Activated naive CD4-positive, alpha-beta T cell treated with anti-CD3 and anti-CD28 coated beads, Interleukin-2, amount 50 U/mL, for 72 hours (primary cell): Measurements from ENCODE around the gene F9. TPM values are rescaled to one million over a fixed set of nuclear protein-coding genes. Genes with fewer than 3 reads are reported as not detected.
A peak's percentile ranks its signal among the peaks of the same experiment; 100 is the strongest.
"Not testable (repeated sequence)": the region's sequence is repeated elsewhere in the genome, so short reads cannot be mapped to it uniquely, and the experiment has no call there.

Experiments used
- ATAC-seq, 2 donors: fragments of 150-1000 bp; cut with Tn5 transposase; 2 replicates each; pipeline ENCODE4 v1.10.0; 2021; ENCODE audit warnings: mild to moderate bottlenecking in 2 of 2, moderate library complexity in 2 of 2
- DNase-seq, 2 donors: peaks; one replicate each; pipeline ENCODE4 v3.0.0; 2021 to 2022; ENCODE audit warnings: low spot score in 2 of 2
- H3K27ac Mint-ChIP-seq, 2 donors: one replicate each; pipeline ENCODE4 v1.8.0; 2022; ENCODE audit warnings: mild to moderate bottlenecking in 2 of 2, mixed read lengths in 2 of 2
- H3K36me3 Mint-ChIP-seq, 2 donors: one replicate each; pipeline ENCODE4 v1.8.0; 2022; ENCODE audit warnings: mixed read lengths in 2 of 2
- H3K9me3 Mint-ChIP-seq, 2 donors: one replicate each; pipeline ENCODE4 v1.8.0; 2022; ENCODE audit warnings: mixed read lengths in 2 of 2
- total RNA-seq, 2 donors: library from RNA; stranded (reverse); gene quantifications; one replicate each; pipeline ENCODE4 v1.2.3, GENCODE V29; 2022

F9 gene
- not detected for total RNA-seq

DNA sequence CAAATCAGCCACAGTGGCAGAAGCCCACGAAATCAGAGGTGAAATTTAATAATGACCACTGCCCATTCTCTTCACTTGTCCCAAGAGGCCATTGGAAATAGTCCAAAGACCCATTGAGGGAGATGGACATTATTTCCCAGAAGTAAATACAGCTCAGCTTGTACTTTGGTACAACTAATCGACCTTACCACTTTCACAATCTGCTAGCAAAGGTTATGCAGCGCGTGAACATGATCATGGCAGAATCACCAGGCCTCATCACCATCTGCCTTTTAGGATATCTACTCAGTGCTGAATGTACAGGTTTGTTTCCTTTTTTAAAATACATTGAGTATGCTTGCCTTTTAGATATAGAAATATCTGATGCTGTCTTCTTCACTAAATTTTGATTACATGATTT lies at the start of gene F9:
Gene F9, plus strand, starts transcription at position 190 of the 400 bp plus-strand sequence. Its CDS starts 26 bp downstream, at position 216.
- ATAC-seq = no peak
- DNase-seq = no peak
- Mint-ChIP-seq H3K36me3 (no peaks in the 10 kb centered on the region), H3K9me3 (no peaks in the 10 kb centered on the region), H3K27ac (no peak within 1 kb of the TSS)

DNA sequence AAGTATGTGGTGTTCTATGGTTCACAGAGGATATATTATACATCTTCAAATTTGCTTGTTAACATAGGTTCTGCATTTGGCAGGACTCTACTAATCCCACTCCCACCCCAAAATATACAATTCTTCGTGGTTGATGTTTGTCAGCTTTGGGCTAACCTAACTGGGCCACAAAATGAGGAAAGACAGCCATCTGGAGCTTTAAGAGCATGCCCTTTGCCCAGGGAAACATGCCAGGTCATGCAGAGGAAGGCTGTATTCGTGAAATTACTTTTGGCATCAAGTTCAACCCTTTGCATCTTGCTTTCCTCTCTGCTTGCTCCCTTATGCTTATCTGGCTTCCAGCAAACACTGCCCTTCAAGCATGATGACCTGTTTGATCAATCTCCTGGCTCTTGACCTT lies 46.8 kb upstream of the F9 start:
- Mint-ChIP-seq H3K9me3 (no peaks in the 10 kb centered on the region), H3K27ac (no peak overlapping the region), H3K36me3 (no peaks in the 10 kb centered on the region)
- DNase-seq = no peak
- no peak for ATAC-seq

DNA sequence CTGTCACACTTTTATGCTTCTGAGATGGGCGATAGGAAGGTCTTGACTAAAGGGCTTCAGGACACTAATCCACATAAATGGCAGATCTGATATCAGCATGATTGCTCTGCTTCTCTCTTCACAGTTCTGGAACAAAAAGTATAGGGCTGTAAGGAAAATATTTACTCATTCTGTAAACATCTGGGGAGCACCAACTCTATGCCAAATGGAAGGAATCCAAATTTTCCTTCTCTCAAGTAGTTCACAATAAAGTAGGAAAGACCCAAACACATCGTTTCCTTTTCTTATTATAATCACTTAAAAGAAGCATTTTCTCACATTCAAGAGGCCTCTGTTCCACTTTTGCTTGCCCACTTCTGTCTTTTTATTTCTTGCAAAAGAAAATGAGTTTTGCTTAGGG lies 45.9 kb upstream of the F9 start:
- DNase-seq (no peak), ATAC-seq (no peak)
- no peaks in the 10 kb centered on the region for H3K9me3 Mint-ChIP-seq
- no peak overlapping the region for H3K27ac Mint-ChIP-seq
- H3K36me3 Mint-ChIP-seq = no peaks in the 10 kb centered on the region

DNA sequence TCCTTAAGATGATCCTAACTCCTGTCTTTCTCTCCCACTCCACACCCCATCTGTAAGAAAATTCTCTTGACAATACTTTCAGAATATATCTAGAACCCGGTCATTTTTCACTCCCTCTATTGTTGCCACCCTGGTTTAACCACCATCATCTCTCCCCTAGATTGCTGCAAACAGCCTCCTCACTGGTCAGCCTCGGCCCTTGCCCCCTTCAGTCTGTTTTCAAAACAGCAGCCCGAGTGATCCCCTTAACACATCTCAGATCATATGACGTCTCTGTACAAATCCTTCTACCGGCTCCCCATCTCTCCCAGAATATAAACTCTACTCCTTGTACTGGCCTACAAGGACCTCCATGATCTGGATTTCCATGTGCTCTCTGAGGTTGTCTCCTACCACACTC lies 35.2 kb upstream of the F9 start:
- H3K36me3 Mint-ChIP-seq = no peaks in the 10 kb centered on the region
- DNase-seq (no peak), ATAC-seq (no peak)
- H3K27ac Mint-ChIP-seq = no peak overlapping the region
- H3K9me3 Mint-ChIP-seq = no peaks in the 10 kb centered on the region

DNA sequence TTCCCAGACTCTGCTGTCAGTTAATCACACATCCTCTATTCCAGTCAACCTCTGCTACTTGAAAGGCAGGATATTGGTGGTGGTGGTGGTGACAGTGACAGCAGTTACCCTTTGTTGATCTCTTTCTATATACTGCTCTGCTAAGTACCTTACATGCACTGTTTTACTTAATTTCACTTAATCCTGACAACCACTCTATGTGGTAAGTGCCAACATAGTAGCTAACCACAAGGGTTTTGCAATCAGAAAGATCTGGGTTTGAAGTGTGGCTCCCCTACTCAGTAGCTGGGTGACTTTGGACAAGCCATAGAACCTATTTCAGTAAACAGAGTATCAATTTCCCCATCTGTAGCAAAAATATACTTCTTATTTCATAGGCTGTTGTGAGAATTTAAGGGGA lies 24.2 kb upstream of the F9 start:
- Mint-ChIP-seq H3K9me3 (no peaks in the 10 kb centered on the region), H3K36me3 (no peaks in the 10 kb centered on the region), H3K27ac (no peak overlapping the region)
- no peak for ATAC-seq
- DNase-seq = no peak

DNA sequence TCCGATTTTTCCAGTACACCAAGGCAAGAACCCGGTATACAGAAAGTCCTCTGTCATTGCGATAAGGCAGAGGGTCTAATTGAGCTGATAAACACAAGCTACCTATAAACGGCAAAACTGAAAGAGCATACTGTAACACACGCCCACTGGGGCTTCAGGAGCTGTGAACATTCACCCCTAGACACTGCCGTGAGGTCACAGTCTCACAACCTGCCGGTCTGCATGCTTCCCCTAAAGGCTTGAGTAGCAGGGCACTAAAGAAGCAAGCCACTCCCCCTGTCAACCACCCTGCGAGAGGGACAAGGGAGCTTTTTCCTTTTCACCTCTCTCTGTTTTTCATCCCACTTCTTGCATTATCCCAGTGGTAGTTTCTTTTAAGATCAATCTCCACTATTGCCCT lies 22.4 kb upstream of the F9 start:
- H3K9me3 Mint-ChIP-seq = no peaks in the 10 kb centered on the region
- DNase-seq (no peak), ATAC-seq (no peak)
- no peak overlapping the region for H3K27ac Mint-ChIP-seq
- no peaks in the 10 kb centered on the region for H3K36me3 Mint-ChIP-seq

DNA sequence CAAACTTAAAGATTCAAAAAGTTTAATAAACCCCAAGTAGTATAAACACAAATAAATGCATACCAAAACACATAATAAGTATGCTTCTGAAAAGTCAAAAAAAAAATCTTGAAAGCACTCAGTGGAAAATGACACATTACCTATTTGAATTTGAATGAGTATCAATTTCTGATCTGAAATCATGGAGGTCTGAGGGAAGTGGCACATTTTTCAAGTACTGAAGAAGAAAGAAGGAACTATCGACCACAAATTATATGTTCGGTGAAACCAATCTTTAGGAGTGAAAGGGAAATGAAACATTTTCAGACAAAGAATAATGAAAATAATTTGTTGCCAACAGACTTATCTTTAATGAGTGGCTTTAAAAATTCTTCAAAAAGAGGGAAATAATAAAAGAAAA lies 12.1 kb upstream of the F9 start:
- Mint-ChIP-seq H3K27ac (no peak overlapping the region), H3K9me3 (peaks cover 0 to 2% of the 10 kb centered on the region in 2 donors), H3K36me3 (no peaks in the 10 kb centered on the region)
- DNase-seq = no peak
- ATAC-seq = no peak

DNA sequence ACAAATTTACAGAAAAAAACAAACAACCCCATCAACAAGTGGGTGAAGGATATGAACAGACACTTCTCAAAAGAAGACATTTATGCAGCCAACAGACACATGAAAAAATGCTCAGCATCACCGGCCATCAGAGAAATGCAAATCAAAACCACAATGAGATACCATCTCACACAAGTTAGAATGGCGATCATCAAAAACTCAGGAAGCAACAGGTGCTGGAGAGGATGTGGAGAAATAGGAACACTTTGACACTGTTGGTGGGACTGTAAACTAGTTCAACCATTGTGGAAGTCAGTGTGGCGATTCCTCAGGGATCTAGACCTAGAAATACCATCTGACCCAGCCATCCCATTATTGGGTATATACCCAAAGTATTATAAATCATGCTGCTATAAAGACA lies 1.7 kb upstream of the F9 start:
- H3K9me3 Mint-ChIP-seq, ATAC-seq, H3K36me3 Mint-ChIP-seq, DNase-seq, H3K27ac Mint-ChIP-seq: not testable (repeated sequence)

DNA sequence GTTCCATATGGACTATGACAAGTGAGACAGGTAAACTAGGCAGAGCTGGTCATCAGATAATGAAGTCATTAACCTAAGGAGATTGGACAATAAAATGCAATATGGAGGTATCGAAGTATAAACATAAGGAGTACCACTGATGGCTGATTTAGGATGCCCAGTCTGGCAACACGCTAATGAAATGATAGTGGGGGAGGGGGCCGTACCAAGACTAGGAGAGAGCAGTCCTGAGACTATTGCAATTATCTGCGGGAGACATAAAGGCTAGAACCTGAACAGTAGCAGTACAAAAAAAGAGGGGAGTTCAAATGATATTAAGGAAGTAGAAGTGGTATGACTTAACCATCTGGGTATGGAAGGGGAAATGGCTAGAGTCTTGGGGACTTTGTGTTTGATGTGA lies 2.3 kb downstream of the F9 start:
- ATAC-seq (no peak), DNase-seq (no peak)
- no peaks in the 10 kb centered on the region for H3K9me3 Mint-ChIP-seq
- no peaks in the 10 kb centered on the region for H3K36me3 Mint-ChIP-seq
- H3K27ac Mint-ChIP-seq = no peak overlapping the region

DNA sequence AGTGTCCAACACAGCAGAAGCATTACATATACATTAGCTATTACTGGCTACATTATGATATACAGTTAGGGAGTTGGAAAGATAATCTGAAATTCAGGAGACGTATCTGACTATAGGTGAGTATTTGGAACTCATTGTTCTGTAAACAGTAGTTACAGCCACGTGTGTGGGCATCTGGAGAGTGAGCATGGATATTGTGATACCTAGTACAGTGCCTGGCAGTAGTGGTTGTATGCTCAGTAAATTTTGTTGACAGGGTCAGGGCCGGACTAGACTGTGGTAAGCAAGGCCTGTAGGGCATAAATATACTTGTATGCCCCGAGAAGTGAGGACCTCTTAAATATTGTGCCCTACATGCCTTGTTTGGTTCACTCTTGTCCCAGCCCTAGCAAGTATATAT lies 2.9 kb downstream of the F9 start:
- H3K36me3 Mint-ChIP-seq = no peaks in the 10 kb centered on the region
- DNase-seq = no peak
- no peaks in the 10 kb centered on the region for H3K9me3 Mint-ChIP-seq
- H3K27ac Mint-ChIP-seq = no peak overlapping the region
- ATAC-seq = no peak

DNA sequence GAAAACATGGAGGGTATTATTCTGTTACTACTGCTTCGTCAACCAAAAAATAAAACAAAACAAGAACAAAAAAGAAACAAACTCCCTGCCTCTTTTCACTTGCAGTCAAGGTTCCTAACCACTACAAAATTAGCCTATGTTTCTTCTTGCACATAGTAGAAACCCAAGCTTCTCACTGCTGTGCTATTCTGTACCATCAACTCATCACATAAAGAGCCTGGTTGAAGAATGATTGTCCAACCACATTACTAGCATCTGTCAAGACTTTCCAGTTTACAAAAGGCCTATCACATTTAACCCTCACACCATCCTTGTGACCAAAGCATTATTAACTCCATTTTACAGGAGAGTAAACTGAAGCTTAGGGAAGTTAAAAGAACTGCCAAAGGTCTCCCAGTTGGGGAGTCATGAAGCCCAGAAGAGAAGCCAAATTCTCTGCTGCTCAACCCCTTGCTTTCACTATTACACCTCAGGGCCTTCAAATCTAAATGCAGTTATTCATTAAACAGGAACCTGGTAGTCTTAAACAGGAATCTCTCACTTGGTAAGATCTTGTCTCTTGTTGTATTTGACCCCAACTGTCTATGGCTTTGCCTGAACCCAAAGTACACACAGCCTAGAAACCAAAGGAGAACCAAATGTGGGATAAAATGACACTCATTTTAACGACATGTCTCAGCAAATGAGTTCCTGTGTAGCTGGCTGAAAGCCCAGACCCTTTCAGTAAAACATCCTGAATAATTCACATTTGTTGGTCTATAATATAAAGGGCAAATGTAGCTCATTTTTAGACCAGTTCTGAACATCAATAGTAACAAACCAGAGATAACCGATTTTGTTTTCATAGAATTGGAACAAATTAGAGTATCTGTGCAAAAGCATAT lies 8.6 kb downstream of the F9 start:
- H3K27ac Mint-ChIP-seq = no peak overlapping the region

DNA sequence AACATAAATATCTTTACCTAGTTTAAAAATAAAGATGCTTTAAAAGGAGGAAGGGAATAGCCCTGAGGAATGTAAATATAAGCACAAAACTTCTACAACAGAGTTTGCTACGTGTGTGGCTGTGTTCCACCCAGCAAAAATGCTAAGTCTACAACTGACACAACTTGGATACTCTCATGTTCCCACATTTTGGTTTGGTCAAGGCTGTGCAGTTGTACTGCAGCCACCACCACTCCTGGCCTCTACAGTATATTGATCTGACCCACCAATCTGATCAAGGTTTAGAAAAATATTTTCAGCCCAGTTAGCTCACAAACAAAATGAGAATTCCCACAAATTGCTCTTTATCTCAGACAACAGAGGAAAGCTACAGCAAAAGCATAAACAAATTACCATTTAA lies 12.1 kb downstream of the F9 start:
- ATAC-seq = no peak
- Mint-ChIP-seq H3K36me3 (no peaks in the 10 kb centered on the region), H3K9me3 (no peaks in the 10 kb centered on the region), H3K27ac (no peak overlapping the region)
- DNase-seq = no peak

More for the DNA sequence above, 8.6 kb downstream of the F9 start:
- ATAC-seq = no peak
- H3K9me3 Mint-ChIP-seq = no peaks in the 10 kb centered on the region
- no peaks in the 10 kb centered on the region for H3K36me3 Mint-ChIP-seq
- no peak for DNase-seq

DNA sequence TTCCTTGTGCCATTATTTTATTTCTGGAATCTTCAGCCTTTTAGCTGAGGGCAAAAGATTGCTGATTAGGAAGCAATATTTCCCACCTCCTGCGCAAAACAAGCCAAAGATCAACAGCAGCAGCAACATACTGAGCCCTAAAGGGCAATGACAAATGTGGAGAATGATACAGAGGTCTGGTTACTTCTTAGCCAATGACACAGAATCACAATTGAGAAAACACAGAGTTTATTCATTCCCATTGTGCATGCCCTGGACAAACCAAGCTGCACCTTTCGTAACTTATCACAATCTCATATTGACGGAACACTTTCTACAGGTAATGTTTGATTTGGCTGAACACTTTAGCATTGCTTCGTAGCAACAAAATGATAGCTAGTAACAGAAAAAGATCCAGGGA lies 13.4 kb downstream of the F9 start:
- Mint-ChIP-seq H3K36me3 (no peaks in the 10 kb centered on the region), H3K27ac (no peak overlapping the region), H3K9me3 (no peaks in the 10 kb centered on the region)
- ATAC-seq (no peak), DNase-seq (no peak)

DNA sequence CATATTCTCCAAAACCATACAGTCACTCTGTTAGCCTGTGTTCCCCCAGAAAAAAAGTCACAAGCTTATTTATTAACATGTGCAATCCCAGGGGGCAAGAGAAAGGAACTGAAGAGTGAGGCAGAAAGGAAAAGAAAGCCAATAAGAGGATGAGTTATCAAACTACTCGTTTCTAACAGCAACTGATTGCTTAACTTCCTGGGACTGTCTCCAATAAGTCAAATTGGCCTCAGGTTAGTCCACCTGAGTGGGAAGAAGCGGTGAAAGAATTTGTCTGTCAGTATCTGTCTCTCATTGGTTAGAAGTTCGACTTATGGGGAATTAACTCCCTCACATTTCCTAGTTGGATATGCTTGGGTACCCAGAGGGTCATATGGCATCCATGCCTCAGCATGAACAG lies 14.1 kb downstream of the F9 start:
- Mint-ChIP-seq H3K9me3 (no peaks in the 10 kb centered on the region), H3K27ac (no peak overlapping the region), H3K36me3 (no peaks in the 10 kb centered on the region)

DNA sequence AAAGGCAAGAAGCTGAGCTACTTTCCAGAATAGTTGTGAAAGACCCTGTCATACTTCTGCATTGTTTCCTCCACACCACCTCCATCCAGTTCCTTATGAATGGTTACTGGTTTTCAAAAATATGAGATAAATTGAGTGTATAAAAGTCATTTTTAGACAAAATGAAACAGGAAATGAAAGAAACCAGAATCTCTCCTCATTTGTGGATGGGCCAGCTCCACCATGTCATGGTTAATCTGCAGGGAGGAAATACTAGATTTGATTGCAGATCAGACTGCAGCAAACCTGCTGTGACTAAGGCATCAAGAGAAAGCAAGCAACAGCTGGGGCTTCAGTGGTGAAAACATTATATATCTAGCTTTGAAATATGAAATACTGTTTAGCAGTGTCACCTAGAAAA lies 23.8 kb downstream of the F9 start:
- DNase-seq = no peak
- no peak overlapping the region for H3K27ac Mint-ChIP-seq
- no peaks in the 10 kb centered on the region for H3K9me3 Mint-ChIP-seq
- no peaks in the 10 kb centered on the region for H3K36me3 Mint-ChIP-seq
- peak in 1 of 2 donors; percentile 52 for ATAC-seq

More for the DNA sequence above, 14.1 kb downstream of the F9 start:
- no peak for ATAC-seq
- DNase-seq = no peak

DNA sequence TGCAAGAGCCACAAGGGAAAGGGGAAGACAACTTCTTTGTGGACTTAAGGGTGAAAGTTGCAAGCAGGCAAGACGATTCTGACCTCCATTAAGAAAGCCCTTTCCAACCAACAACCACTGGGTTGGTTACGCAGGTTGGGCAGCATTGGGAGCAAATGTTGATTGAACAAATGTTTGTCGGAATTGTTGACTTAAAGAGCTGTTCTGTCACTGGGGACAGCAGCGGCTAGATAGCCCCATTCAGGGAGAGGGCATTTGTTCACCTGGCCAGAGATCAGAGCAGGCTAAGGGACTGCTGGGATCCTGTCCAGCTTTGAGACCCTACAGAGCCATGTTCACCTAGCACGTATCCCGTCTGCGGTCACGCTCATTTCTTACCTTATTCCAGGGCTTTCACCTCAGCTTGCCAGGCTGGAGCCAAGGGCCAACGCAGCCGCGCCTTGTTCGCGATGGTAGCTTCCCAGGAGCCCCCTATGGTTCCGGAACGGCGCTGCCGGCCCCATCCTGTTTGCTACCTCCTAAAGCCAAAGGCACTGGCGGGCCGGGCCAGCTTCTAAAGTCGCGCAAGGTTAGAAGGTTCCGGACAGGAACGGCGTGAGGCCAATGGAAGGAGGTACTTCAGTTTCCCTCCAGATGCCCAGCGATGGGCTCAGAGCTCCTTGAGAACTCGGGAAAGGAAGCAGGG lies 24.6 kb downstream of the F9 start:
- DNase-seq (no peak), ATAC-seq (no peak)
- H3K27ac Mint-ChIP-seq = no peak overlapping the region
- H3K9me3 Mint-ChIP-seq = no peaks in the 10 kb centered on the region
- no peaks in the 10 kb centered on the region for H3K36me3 Mint-ChIP-seq

DNA sequence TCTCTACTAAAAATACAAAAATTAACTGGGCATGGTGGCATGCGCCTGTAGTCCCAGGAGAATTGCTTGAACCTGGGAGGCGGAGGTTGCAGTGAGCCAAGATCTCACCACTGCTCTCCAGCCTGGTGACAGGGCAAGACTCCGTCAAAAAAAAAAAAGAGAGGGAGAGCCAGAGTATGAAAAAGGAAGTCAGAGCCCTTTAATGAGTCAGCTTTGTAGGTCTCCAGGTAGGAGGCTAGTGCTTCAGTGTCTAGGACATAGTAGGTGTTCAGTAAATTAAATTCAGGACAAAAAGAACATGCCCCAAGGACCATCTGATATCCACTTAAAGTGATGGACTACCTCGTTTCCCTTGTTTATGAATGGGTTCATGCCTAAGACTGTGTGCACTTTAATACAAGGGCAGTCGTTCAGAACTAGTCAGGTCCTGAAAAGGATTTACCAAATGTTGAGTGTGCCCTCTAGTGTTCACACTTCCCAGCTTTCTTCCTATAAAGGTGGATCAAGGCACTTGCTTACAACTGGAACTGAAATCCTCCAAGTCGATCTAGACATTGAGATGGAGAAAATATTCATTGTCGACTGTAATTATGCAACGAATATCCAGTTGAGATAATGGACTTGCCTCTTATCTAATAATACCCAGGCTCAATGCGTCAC lies 29.0 kb downstream of the F9 start:
- Mint-ChIP-seq H3K9me3 (no peaks in the 10 kb centered on the region), H3K27ac (no peak overlapping the region), H3K36me3 (no peaks in the 10 kb centered on the region)
- ATAC-seq = peak in 1 of 2 donors; percentile 58
- DNase-seq = peak in 1 of 2 donors; percentile 4
